SH-SY5Y (cell line): ENCODE measurements around the gene TSPAN13.

Source experiments
- GATA2 ChIP-seq: IDR thresholded peaks from 2 replicates; pipeline ENCODE4 v1.6.1; 2011; ENCODE audit warnings: mild to moderate bottlenecking, low read depth, low read length
- GATA3 ChIP-seq: IDR thresholded peaks from 2 replicates; pipeline ENCODE4 v1.6.1; 2011; ENCODE audit warnings: low read depth, mild to moderate bottlenecking, low read length, moderate library complexity

DNA sequence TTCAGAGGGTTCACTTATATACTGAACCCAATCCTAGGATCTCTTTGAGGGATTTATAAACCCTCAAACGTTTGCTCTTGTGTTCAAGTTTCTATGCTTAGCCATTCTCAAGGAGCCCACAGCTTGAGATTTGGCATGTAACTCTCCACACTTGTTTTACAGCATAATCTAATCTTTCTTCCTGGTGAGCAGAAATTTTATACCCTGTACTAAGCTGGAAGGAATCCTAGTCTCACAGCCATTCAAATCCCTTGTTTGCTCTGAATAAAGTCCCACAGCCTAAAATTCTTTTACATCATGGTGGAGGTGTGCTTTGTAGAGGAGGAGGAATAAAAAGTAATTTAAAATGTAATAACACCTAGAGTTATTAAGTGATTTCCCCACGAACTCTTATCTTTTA, 56.6 kb downstream of the TSPAN13 start:
- TF ChIP-seq GATA2 (no peak), GATA3 (no peak)
